HG02852 (cell line): ENCODE data around the gene PIK3C2G.

Experiments
- ATAC-seq: cut with Tn5 transposase; IDR thresholded peaks from one replicate; pipeline ENCODE4 v1.9.1; 2021; ENCODE audit warnings: mild to moderate bottlenecking, moderate library complexity; ENCODE audit not compliant: unreplicated experiment

Gene PIK3C2G

GRCh38 chr12:18415227-18415626 lies 153.9 kb downstream of the PIK3C2G start:
- no peak for ATAC-seq

- ATAC-seq, result no peak
Observed at GRCh38 chr12:18416412-18416811, 155.1 kb downstream of the PIK3C2G start.

- ATAC-seq, result no peak
Observed at GRCh38 chr12:18419311-18419710, 158.0 kb downstream of the PIK3C2G start.

- ATAC-seq, result no peak
Observed at GRCh38 chr12:18421867-18422266, 160.5 kb downstream of the PIK3C2G start.

GRCh38 chr12:18422871-18423270 lies 161.6 kb downstream of the PIK3C2G start:
- ATAC-seq, result no peak

- no peak for ATAC-seq
Observed at GRCh38 chr12:18424857-18425256, 163.5 kb downstream of the PIK3C2G start.

- no peak for ATAC-seq
Observed at GRCh38 chr12:18427520-18427919, 166.2 kb downstream of the PIK3C2G start.

- ATAC-seq, result no peak
Observed at GRCh38 chr12:18428416-18428815, 167.1 kb downstream of the PIK3C2G start.

- no peak for ATAC-seq
Observed at GRCh38 chr12:18429366-18429765, 168.0 kb downstream of the PIK3C2G start.

GRCh38 chr12:18430425-18431048 lies 169.2 kb downstream of the PIK3C2G start:
- peak; percentile 77 for ATAC-seq

GRCh38 chr12:18431771-18432170 lies 170.5 kb downstream of the PIK3C2G start:
- no peak for ATAC-seq

- ATAC-seq, result no peak
Observed at GRCh38 chr12:18432206-18432605, 170.9 kb downstream of the PIK3C2G start.

GRCh38 chr12:18436170-18436569 lies 174.9 kb downstream of the PIK3C2G start:
- no peak for ATAC-seq

- ATAC-seq, result no peak
Observed at GRCh38 chr12:18439541-18439940, 178.2 kb downstream of the PIK3C2G start.

- ATAC-seq, result no peak
Observed at GRCh38 chr12:18443768-18444437, 182.6 kb downstream of the PIK3C2G start.

GRCh38 chr12:18446061-18446644 lies 184.8 kb downstream of the PIK3C2G start:
- ATAC-seq, result peak; percentile 70

- ATAC-seq, result no peak
Observed at GRCh38 chr12:18454330-18454729, 193.0 kb downstream of the PIK3C2G start.

GRCh38 chr12:18456344-18456743 lies 195.0 kb downstream of the PIK3C2G start:
- ATAC-seq, result no peak

GRCh38 chr12:18457362-18457761 lies 196.0 kb downstream of the PIK3C2G start:
- ATAC-seq, result no peak

- no peak for ATAC-seq
Observed at GRCh38 chr12:18461758-18462157, 200.4 kb downstream of the PIK3C2G start.

GRCh38 chr12:18462442-18462841 lies 201.1 kb downstream of the PIK3C2G start:
- ATAC-seq, result no peak

GRCh38 chr12:18467620-18468245 lies 206.4 kb downstream of the PIK3C2G start:
- peak; percentile 80 for ATAC-seq
